Fibroblast of skin of right biceps (primary cell): Measurements from ENCODE around the gene FKBP6.
"Not testable (repeated sequence)": the region's sequence is repeated elsewhere in the genome, so short reads cannot be mapped to it uniquely, and the experiment has no call there.

ENCODE experiments used
- DNase-seq: peaks from one replicate; pipeline ENCODE4 v3.0.0-alpha.2; 2013

Gene FKBP6, protein sequence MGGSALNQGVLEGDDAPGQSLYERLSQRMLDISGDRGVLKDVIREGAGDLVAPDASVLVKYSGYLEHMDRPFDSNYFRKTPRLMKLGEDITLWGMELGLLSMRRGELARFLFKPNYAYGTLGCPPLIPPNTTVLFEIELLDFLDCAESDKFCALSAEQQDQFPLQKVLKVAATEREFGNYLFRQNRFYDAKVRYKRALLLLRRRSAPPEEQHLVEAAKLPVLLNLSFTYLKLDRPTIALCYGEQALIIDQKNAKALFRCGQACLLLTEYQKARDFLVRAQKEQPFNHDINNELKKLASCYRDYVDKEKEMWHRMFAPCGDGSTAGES

DNA sequence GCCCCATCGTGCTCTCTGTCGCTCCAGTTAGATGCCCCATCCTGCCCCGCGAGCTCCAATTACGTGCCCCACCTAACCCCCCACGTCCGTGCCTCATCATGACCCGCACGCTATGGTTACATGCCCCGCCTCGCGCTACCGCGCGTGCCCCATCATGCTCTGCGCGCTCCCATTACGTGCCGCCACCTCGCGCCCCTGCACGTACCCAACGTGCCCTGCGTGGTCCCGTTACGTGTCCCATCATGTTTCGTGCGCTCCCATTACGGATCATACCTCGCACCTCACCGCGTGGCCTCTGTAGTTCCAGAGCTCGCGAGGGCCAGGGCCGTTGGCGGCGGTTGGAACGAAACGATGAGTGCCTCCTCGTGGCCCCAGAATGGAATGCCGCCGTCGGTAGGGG is at the start of gene FKBP6, which contains the start of gene TRIM50:
FKBP6 (plus strand) TSS at position 240 of the 400 bp plus-strand sequence. CDS start 268 bp downstream, outside the sequence.
TRIM50 (minus strand) TSS at position 161 of the 400 bp plus-strand sequence. CDS start 3,295 bp downstream, outside the sequence.
- not testable (repeated sequence) for DNase-seq

GRCh38 chr7:73297235-73297634 is 30.7 kb upstream of the FKBP6 start:
- not testable (repeated sequence) for DNase-seq

GRCh38 chr7:73297706-73298105 is 30.3 kb upstream of the FKBP6 start:
- not testable (repeated sequence) for DNase-seq

GRCh38 chr7:73299812-73300211 is 28.1 kb upstream of the FKBP6 start:
- not testable (repeated sequence) for DNase-seq

DNA sequence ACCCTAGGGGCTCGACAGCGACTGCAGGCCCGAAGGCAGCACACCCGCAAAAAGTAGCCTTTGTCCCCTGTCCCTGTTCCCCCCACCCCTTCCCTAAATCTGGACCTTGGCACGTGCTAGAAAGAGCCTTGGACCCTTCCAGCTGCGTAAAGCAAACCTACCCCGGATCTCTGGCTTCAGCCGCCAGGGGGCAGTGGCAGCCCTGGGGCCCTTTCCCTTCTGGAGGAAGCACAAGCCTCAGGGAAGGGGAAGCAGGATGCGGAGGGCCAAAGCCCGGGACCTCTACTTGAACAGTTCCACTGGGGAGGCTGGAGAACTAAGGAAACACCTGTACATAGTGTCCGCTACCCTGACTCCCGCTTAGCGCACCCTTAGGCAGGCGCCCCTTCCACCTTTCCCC is 26.9 kb upstream of the FKBP6 start:
- not testable (repeated sequence) for DNase-seq

- not testable (repeated sequence) for DNase-seq
These were observed 25.1 kb upstream of the FKBP6 start for GRCh38 chr7:73302846-73303245.

- DNase-seq = no peak
These were observed 24.4 kb upstream of the FKBP6 start for GRCh38 chr7:73303546-73303945.

DNA sequence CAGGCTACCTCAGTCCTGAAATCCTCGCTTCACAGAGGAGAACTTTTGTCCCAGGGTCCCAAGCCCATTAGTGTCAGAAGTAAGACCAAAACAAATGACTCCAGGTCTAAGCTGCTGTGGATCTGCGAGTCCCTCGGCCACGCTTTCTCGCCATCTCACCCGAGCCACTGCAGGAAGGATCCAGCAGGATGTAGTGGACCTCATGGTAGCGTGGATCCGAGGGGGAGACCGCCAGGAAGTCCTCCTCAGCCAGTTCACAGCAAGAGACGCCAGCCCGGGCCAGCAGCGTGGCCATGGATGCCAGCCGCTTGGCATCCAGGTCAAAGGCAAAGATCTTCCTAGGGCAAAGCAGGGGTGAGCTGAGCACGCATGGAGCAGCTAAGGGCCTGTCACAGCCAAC is 23.9 kb upstream of the FKBP6 start:
- no peak for DNase-seq

GRCh38 chr7:73304612-73305387 is 23.2 kb upstream of the FKBP6 start:
- not testable (repeated sequence) for DNase-seq

- no peak for DNase-seq
These were observed 20.5 kb upstream of the FKBP6 start for GRCh38 chr7:73307436-73307835.

GRCh38 chr7:73308074-73308664 is 19.8 kb upstream of the FKBP6 start:
- DNase-seq = no peak

- peak; percentile 62 for DNase-seq
These were observed 19.2 kb upstream of the FKBP6 start, which contains the start of gene NSUN5 for GRCh38 chr7:73308665-73309214. Gene NSUN5, minus strand, starts transcription at chr7:73308826. Its CDS starts 36 bp downstream, at chr7:73308790.

DNA sequence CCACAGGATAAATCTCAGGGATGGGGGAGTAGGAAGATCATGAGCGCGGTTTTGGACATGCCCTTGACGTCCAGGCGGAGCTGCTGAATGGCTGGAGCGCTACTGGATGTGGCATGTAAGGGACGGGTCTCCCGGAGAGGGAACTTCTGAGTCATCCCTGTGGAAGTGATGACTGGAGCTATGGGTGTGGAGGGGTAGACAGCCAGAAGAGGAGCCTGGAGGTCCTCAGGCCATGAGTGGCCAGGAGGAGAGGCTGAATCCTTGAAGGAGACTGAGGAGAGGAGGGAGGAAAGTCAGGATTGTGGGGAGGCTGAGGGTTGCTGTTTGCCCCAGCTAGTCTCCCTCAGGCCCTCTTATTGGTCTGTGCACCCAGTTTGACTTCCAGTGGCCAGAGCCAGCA is 16.5 kb upstream of the FKBP6 start:
- DNase-seq = not testable (repeated sequence)

- DNase-seq = no peak
These were observed 15.0 kb upstream of the FKBP6 start for GRCh38 chr7:73312831-73313520.

GRCh38 chr7:73313521-73313906 is 14.4 kb upstream of the FKBP6 start:
- DNase-seq = no peak

- DNase-seq = no peak
These were observed 13.7 kb upstream of the FKBP6 start for GRCh38 chr7:73314271-73314670.

DNA sequence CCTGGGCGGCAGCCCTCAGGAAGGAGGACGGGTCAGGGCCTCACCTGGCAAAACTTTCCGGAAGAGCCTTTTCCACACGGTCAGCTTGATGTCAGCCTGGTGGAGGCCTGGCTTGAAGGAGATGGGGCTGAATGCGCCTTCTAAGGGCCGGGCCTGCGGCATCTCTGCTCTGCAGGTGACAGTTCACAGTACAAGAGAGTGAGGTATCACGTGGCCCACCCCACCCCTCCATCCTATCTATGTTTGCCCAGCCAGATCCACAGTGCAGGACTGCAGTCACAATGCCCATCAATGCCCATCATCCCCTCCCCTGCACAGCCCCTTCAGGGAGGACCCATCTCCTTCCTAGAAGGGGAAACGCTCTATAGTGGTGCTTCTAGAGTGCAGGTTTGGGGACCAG is 11.4 kb upstream of the FKBP6 start:
- no peak for DNase-seq

- not testable (repeated sequence) for DNase-seq
These were observed 9.2 kb upstream of the FKBP6 start for GRCh38 chr7:73318656-73319204.

DNA sequence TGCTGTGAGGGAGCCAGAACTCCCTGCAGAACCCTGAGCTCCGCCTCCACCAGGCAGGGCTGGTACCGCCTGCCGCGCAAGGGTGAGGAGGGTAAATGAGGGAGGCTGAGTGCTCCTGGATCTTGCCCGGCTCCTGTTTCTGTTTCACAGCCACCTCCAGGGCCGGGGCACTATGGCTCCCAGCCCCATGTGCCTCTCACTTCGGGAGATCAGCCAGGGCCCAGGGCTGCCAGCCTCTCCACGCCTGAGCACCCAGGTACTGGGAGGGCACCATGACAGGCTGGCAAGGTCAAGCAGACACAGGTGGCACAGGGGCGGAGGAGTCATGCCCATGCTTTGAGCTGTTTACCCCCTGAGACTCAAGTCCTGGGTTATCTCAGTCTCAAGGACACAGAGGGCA is 8.4 kb upstream of the FKBP6 start:
- DNase-seq = not testable (repeated sequence)

GRCh38 chr7:73320009-73320408 is 8.0 kb upstream of the FKBP6 start:
- not testable (repeated sequence) for DNase-seq

- not testable (repeated sequence) for DNase-seq
These were observed 4.4 kb upstream of the FKBP6 start for GRCh38 chr7:73323434-73324080.
